Gastroesophageal sphincter (tissue), 3 donors: ENCODE measurements around the gene SLC6A19.

ENCODE experiments used
- EP300 ChIP-seq: sonication (generic); formaldehyde crosslinking; IDR thresholded peaks from one replicate; pipeline ENCODE4 v1.6.1; 2017; ENCODE audit warnings: antibody characterized with exemption, mild to moderate bottlenecking
- POLR2AphosphoS5 ChIP-seq: sonication (generic); formaldehyde crosslinking; IDR thresholded peaks from one replicate; pipeline ENCODE4 v1.6.1; 2017; ENCODE audit warnings: antibody characterized with exemption
- TF ChIP-seq, protein P1 (sequence below), 4 experiments: fragments of 200-600 bp in 2 of 4; fragments of 450-650 bp in 2 of 4; sonication (generic) in 1 of 4; IDR thresholded peaks; one replicate each; pipeline ENCODE4 v1.5.1; 2017 to 2019; ENCODE audit warnings: antibody characterized with exemption in 4 of 4, mild to moderate bottlenecking in 2 of 4, moderate library complexity in 2 of 4

GRCh38 chr5:1156754-1157460 is 44.5 kb upstream of the SLC6A19 start:
- no peak for TF ChIP-seq POLR2AphosphoS5
- no peak for TF ChIP-seq EP300
- TF ChIP-seq, protein P1, sequence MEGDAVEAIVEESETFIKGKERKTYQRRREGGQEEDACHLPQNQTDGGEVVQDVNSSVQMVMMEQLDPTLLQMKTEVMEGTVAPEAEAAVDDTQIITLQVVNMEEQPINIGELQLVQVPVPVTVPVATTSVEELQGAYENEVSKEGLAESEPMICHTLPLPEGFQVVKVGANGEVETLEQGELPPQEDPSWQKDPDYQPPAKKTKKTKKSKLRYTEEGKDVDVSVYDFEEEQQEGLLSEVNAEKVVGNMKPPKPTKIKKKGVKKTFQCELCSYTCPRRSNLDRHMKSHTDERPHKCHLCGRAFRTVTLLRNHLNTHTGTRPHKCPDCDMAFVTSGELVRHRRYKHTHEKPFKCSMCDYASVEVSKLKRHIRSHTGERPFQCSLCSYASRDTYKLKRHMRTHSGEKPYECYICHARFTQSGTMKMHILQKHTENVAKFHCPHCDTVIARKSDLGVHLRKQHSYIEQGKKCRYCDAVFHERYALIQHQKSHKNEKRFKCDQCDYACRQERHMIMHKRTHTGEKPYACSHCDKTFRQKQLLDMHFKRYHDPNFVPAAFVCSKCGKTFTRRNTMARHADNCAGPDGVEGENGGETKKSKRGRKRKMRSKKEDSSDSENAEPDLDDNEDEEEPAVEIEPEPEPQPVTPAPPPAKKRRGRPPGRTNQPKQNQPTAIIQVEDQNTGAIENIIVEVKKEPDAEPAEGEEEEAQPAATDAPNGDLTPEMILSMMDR (IDR thresholded peaks at IDR 0.05): no peak
